Keratinocyte (primary cell): ENCODE measurements around the gene GABRB1.

ENCODE experiments used
- EZH2 ChIP-seq: IDR thresholded peaks from one replicate; pipeline ENCODE4 v1.6.1; 2012; ENCODE audit warnings: inconsistent platforms, mild to moderate bottlenecking, low read length, moderate library complexity
- TF ChIP-seq, protein P1 (sequence below), 3 experiments: IDR thresholded peaks in 1 of 3; conservative IDR thresholded peaks in 1 of 3; optimal IDR thresholded peaks in 1 of 3; 2 replicates in 2 of 3; 3 replicates in 1 of 3; pipeline versions ENCODE3 to v1.5.1; 2011; ENCODE audit warnings: low read length in 3 of 3, mild to moderate bottlenecking in 3 of 3, moderate library complexity in 2 of 3, control low read depth in 1 of 3, inconsistent platforms in 1 of 3; ENCODE audit not compliant: insufficient read depth in 2 of 3; ENCODE audit errors: extremely low read depth in 1 of 3

DNA sequence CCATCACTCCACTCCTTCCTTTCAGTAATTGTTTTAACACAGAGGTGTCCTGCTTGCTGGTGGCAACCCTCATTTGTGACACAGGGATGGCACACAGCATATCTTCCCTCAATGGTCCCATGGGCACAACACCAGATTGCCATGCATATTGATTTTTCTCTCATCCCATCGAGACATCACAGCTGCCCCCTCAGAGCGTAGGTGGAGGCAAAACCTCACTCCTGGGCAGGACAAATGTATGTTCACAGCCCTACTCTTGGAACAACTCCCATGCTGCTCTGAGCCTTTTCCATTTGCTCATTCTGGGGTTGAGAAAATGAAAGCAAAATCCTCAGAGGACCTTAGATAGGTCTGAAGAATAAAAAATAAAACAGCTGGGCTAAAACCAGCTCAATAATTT lies 172.2 kb downstream of the GABRB1 start:
- TF ChIP-seq, protein P1, sequence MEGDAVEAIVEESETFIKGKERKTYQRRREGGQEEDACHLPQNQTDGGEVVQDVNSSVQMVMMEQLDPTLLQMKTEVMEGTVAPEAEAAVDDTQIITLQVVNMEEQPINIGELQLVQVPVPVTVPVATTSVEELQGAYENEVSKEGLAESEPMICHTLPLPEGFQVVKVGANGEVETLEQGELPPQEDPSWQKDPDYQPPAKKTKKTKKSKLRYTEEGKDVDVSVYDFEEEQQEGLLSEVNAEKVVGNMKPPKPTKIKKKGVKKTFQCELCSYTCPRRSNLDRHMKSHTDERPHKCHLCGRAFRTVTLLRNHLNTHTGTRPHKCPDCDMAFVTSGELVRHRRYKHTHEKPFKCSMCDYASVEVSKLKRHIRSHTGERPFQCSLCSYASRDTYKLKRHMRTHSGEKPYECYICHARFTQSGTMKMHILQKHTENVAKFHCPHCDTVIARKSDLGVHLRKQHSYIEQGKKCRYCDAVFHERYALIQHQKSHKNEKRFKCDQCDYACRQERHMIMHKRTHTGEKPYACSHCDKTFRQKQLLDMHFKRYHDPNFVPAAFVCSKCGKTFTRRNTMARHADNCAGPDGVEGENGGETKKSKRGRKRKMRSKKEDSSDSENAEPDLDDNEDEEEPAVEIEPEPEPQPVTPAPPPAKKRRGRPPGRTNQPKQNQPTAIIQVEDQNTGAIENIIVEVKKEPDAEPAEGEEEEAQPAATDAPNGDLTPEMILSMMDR (optimal IDR thresholded peaks at IDR 0.05 in 1 of 3, IDR thresholded peaks at IDR 0.05 in 1 of 3, conservative IDR thresholded peaks at IDR 0.05 in 1 of 3; ENCODE audit: extremely low read depth in 1 of 3, insufficient read depth in 2 of 3, low read length in 3 of 3): no peak
- no peak for TF ChIP-seq EZH2
